Nucleus accumbens (tissue), 56 donors: ENCODE measurements around the gene BCOR.

Experiments used
- DNase-seq, 56 donors: peaks; one replicate each; lab custom pipeline; 2025; lab: John Stamatoyannopoulos, UW

The BCOR gene

GRCh38 chrX:40088299-40088625 lies 9.5 kb downstream of the BCOR start:
- no peak for DNase-seq

GRCh38 chrX:40087425-40088298 lies 10.1 kb downstream of the BCOR start:
- peak in 1 of 56 donors; percentile 2 for DNase-seq

DNA sequence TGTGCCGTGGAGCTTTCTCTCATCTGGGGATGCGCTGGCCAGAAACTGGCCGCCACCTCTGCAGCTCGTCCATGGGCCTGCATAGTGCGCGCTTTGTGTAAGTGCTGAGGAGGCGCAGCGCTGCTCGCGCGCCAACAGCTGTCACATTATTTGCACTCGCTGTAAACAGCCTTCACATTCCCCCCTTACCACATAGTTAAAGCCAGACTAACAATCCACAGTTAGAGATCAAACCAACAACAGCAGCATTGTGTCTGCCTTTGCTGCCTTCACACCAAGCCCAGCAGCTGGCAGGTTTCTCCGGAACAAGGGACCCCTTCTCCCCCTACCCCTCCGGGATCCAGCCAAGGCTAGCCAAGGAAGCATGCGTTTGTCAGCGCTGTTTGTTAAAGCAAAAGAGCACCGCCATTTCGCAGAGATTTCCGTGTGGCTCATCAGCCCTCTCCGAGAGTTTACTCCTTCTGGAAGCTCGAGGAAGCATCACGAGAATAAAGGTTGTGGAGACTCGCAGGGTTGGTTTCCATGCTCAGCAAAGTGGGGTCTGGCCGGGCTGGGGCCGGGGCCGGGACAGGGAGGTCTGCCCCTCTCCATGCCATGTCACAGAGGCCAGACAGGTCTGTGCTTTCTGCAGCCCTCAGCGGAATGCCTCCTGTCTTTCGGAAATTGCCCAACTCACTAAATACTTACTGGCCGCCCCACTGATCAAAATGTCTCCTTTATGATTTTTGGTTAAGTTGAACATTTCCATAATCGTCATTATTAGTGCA lies 11.0 kb downstream of the BCOR start:
- peak in 51 of 56 donors; percentile 3 to 80 (median 55) for DNase-seq

GRCh38 chrX:40085714-40086113 lies 12.0 kb downstream of the BCOR start:
- DNase-seq = peak in 3 of 56 donors; percentile 23 to 25 (median 25)

DNA sequence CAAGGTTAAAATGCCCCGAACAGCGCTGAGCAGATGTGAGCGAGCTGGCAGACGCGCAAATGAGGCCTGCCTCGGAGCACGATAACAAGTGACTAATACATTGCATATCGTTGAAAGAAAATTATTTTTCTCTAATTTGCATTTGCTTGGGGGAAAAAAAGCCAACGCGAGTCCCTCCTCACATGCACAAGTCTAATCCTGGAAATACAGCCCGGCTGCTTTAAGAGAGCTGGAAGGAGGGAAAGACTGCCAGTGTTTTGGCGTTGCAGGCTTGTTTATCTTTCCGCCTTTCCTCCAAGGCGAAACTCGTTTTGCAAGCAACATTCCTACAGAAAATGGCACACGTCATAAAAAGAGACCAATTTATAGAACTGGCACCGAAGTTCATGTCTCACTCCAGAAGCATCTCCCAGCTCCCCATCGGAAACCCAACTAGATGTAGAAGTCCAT lies 12.6 kb downstream of the BCOR start:
- peak in 7 of 56 donors; percentile 0 to 21 (median 11) for DNase-seq

DNA sequence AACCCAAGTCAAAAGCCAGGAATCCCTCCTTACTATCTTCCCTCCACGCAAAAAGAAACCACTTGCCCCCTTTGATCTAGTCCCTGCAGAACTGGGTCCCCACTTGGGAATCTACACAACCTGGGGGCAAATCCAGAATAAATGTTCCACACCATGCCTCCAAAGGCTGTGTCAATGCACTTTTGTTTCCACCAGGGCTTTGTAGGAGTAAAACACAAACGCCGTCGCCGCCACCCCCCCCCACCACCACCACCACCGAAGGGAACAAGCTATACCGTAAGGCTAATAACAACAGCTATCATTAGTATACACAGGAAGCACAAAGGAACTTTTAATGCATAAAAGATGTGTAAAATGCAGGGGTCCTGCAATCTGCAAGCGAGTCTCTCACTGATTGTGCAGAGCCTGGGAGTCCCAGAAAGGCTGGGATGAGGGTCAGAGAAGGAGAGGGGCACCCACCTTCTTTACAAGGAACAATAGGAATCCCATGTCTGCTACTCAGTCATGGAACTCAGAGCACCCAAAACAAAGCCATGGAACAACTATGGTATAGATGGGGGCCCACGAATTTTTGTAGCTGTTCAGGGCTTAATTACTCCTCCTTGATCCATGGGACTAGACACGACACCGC lies 13.2 kb downstream of the BCOR start:
- DNase-seq = no peak

GRCh38 chrX:40083979-40084359 lies 13.8 kb downstream of the BCOR start:
- no peak for DNase-seq

DNA sequence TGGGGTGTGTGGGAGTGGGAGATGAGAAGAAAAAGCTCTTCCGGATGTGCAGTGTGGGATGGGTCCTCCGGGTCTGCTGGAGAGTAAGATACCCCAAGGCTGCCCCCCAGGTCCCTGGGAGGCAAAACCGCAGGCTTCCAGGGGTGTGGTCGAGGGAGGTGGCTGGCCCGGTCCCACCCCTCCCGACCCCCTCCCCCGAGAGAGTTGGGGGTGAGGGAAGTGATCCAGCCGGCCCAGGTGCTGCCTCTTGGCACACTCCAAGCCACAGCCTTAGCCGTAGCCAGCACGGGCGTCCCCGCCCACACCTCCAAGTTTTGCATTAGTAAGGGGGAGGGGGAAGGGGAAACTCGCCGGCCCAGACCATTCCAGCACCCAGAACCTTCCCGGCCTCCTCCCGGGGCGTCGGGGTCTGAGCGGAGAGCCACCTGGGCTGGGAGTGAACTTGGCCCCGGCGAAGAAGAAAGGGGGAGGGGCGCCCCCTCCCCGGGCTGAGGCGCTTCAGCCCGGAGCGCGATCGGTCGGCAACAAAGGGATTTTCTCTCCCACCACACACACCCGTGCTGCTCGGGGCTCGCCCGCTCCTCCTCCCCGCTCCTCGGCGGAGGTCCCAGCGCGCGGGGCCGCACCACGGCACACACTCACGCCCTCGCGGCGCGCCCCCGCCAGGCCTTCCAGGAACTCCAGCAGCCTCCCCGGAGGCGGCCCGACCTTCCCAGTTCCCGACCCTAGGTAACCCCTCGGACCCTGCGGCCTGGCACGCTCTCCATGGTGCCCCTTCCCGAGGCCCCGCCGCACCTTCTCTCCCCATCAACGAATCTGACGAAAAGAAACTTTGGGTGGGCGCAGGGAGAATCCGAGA lies 14.4 kb downstream of the BCOR start:
- peak in 4 of 56 donors; percentile 1 to 40 (median 12) for DNase-seq

GRCh38 chrX:40082447-40083119 lies 15.2 kb downstream of the BCOR start:
- peak in 4 of 56 donors; percentile 1 to 22 (median 2) for DNase-seq

DNA sequence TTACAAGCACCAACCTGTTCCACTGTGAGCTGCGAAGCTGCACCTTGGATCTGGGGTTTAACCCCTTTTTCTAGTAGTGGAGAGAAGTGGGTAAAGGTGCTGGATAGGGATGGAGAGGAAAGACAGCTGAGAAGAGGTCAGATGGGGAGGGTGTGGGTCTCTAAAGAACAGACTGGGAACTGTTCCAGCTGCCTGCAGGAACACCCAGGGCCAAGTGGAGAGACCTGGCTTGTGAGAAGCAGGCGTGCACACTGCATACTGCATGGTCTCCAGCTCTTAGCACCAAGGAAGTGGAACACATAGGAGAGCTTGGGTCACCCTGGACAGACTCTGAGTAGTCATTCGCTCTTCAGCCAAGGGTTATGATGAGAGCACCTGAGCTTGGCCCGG lies 16.1 kb downstream of the BCOR start:
- no peak for DNase-seq

GRCh38 chrX:40080894-40081678 lies 16.7 kb downstream of the BCOR start:
- no peak for DNase-seq

DNA sequence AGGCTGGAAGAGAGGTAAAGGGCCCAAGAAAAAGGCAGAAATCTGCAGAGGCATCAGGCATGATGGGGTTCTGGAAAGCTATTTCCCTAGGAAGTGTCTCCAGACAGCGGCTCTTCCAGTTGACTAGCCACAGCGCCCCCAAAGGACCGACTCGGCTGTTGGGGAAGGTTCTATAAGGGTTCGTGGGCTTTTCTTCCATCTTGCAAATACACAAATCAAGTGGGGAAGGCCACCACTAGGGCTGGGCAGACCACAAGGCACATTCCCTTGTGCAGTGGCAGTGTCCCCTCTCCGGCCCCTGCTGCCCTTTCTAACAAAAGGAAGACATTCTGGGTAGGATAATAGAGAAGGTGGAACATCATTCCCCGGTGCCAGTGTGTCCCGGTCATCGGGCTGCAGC lies 18.2 kb downstream of the BCOR start:
- no peak for DNase-seq

DNA sequence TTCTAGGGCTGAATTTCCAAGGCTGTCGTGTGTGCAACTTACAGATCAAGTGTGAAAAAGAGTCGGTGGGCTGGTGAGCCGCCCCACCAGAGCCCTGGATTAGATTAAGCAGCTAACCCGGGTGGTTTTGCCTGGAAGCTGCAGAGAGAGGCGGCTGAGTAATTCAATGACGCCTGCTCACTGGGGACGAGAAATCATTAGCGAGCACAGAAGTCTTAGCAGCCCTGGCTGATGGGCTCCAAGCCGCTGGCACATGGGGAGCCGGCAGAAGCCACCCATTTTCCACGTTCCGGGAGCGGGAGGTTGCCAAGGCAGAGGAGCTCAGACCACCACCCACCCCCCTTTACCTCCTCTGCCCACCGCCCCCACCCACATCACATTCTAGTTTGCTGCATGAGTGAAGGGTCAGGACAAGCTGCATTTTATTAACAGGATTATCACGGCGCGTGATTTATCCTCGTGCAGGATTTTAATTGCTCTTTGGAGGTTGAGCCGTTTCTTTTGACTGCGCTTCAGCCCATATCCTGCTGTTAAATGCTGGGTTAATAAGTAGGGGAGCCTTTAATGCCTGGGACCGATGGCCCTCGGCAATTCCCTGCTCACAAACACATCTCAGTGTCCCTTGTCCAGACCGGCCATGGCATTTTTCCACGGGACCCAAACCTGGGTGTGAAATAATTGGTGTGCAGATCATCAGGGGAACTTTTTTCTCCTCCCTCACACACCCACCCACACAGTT lies 19.1 kb downstream of the BCOR start:
- peak in 8 of 56 donors; percentile 0 to 25 (median 6) for DNase-seq

- no peak for DNase-seq
Observed at GRCh38 chrX:40077906-40078305, 19.9 kb downstream of the BCOR start.

GRCh38 chrX:40076750-40077575 lies 20.8 kb downstream of the BCOR start:
- no peak for DNase-seq

GRCh38 chrX:40074959-40075332 lies 22.8 kb downstream of the BCOR start:
- DNase-seq = no peak
